Measurements from ENCODE around the gene UNC13C. TPM values are rescaled to one million over a fixed set of nuclear protein-coding genes. Genes with fewer than 3 reads are reported as not detected.

The UNC13C gene
- total RNA-seq (2022; extraction: Qiagen RNA extraction; ENCODE audit: low read depth): not detected in 5 replicates

GRCh38 chr15:53978253-53978906 is at the start of gene UNC13C:
TSS of gene UNC13C (plus strand) at chr15:53978441. CDS start at chr15:54012904, 34,463 bp downstream.

Other genes starting within 250 kb of the UNC13C start
- gene WDR72, start 218.8 kb upstream of the UNC13C start, total RNA-seq (2022; extraction: Qiagen RNA extraction; ENCODE audit: low read depth): 4.9 to 7.1 TPM (median 6.7 TPM) in 5 replicates